Activated CD8-positive, alpha-beta T cell treated with anti-CD3 and anti-CD28 coated beads, Interleukin-2, amount 10 ng/mL, durations not matched to agents 7 days and 5 days (primary cell): ENCODE data around the gene BRWD1. TPM values are rescaled to one million over a fixed set of nuclear protein-coding genes. Genes with fewer than 3 reads are reported as not detected.

ENCODE experiments used
- ATAC-seq: fragments of 150-1000 bp; cut with Tn5 transposase; one replicate; pipeline ENCODE4 v1.10.0; 2021; ENCODE audit warnings: moderate library complexity
- CTCF ChIA-PET: fragments of 350-600 bp; sonication (Branson Sonifier 250); formaldehyde crosslinking; loops from one replicate; lab custom pipeline; 2021; ENCODE audit warnings: antibody characterized with exemption; lab: Charles Lee
- POLR2A ChIA-PET: fragments of 350-600 bp; sonication (Branson Sonifier 250); formaldehyde crosslinking; loops from one replicate; lab custom pipeline; 2021; ENCODE audit warnings: antibody characterized with exemption; lab: Charles Lee
- DNase-seq: peaks from one replicate; pipeline ENCODE4 v3.0.0-alpha.2; 2020
- H3K27ac Mint-ChIP-seq: one replicate; pipeline ENCODE4 v1.8.0; 2021; ENCODE audit warnings: mild to moderate bottlenecking, mixed read lengths
- H3K27me3 Mint-ChIP-seq: one replicate; pipeline ENCODE4 v1.8.0; 2021; ENCODE audit warnings: low read depth, mixed read lengths
- H3K36me3 Mint-ChIP-seq: one replicate; pipeline ENCODE4 v1.8.0; 2021; ENCODE audit warnings: low read depth, mixed read lengths
- H3K4me1 Mint-ChIP-seq: one replicate; pipeline ENCODE4 v1.8.0; 2021; ENCODE audit warnings: low read depth, mixed read lengths
- H3K4me3 Mint-ChIP-seq: one replicate; pipeline ENCODE4 v1.8.0; 2021; ENCODE audit warnings: mild to moderate bottlenecking, mixed read lengths
- H3K9me3 Mint-ChIP-seq: one replicate; pipeline ENCODE4 v1.8.0; 2022; ENCODE audit warnings: mixed read lengths; ENCODE audit not compliant: insufficient read depth
- total RNA-seq, 2 experiments: library from RNA; stranded (reverse); gene quantifications; one replicate each; pipeline ENCODE4 v1.2.3, GENCODE V29; 2021

The BRWD1 gene
- total RNA-seq, 2 experiments from 2014 or later = 31.9 to 36.0 TPM

DNA sequence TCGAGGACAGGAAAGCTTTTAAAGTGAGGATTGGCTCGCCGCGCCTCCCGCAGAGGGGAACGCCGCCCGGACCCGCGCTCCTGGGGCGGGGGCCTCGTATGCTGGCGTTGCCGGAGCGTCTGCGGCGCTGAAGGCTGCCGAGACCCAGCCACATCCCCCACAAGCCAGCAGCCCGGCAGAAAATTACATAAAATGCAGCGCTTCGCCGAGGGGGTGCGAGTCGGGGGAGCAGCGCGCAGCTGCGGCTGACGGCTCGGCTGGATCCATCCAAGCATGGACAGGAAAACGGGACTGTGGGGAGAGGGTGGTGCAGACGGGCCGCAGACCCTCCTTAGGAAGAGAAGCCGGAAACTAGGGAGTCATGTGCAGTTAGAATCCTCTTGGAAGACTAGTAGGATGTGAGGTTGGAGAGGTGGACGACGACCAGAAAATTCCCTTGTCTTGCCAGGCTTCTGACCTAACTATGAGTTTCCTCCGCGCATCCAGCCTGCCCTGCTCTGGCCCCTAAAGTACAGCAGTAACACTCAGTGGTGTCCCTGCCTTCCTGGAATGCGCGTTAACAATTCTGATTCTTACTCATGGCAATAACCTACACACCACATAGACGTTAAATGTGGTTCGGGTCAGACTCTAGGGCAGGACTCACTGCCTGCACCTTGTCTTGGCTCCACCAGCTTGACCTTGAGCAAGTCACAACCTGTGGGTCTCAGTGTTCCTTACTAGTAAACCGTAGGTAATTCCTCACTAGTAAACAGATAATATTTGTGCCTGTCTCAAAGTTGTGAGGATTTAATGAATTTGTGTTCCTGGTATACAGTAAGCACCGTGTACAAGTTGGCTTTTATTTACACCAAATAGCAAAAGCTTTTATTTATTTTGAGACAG lies 953 bp upstream of the BRWD1 start:
- Mint-ChIP-seq H3K4me1 (peaks cover 32% of the 10 kb centered on the region), H3K4me3 (peak overlapping the region; percentile 87), H3K27ac (peak overlapping the region; percentile 95), H3K9me3 (no peaks in the 10 kb centered on the region), H3K27me3 (peaks cover 8% of the 10 kb centered on the region), H3K36me3 (peaks cover 18% of the 10 kb centered on the region)
- DNase-seq (peak; percentile 56), ATAC-seq (peak; percentile 22)
- POLR2A ChIA-PET = interaction anchor here (0.7 to 4.6 kb wide), 12 partner anchors 14 to 131 kb away, joined by 3 to 77 read pairs (median 4); partner anchors contain the start of genes HMGN1 and PSMG1
- CTCF ChIA-PET = interaction anchor here (0.9 to 2.7 kb wide), 3 partner anchors 14 to 74 kb away, joined by 3 to 9 read pairs (median 4); partner anchors contain the start of gene HMGN1

DNA sequence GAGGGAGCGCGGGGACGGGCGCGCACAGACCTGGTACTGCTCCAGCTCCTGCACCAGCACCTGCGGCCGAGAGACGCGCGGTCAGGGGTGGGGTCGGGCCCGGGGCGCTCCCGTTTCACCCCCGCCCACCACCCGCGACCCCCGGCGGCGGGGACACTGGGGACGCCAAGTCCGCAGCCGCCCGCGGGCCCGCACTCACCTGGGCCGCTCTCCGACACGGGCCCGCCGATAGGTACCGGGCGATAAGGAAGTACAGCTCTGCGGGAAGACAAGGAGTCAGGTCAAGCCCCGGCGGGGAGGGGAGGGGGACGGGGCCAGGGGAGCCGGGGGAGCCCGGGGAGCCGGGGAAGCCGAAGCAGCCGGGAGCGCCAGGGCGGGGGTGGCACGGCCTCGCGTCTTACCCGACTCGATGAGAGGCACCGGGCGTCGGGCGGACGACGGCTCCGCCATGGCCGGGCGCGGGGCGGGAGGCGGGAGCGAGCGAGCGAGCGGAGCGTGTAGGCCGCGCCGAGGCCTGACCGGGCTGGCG lies 326 bp downstream of the BRWD1 start:
- H3K9me3 Mint-ChIP-seq = no peaks in the 10 kb centered on the region
- peaks cover 26% of the 10 kb centered on the region for H3K36me3 Mint-ChIP-seq
- H3K4me3 Mint-ChIP-seq = peak overlapping the region; percentile 87
- POLR2A ChIA-PET = interaction anchor here (1.1 to 4.6 kb wide), 8 partner anchors 12 to 129 kb away, joined by 3 to 77 read pairs (median 11); partner anchors contain the start of genes HMGN1 and PSMG1
- H3K27ac Mint-ChIP-seq = peak overlapping the region; percentile 95
- H3K4me1 Mint-ChIP-seq = peaks cover 34% of the 10 kb centered on the region
- peaks cover 5% of the 10 kb centered on the region for H3K27me3 Mint-ChIP-seq
- DNase-seq (peak; percentile 27), ATAC-seq (peak; percentile 23)
- CTCF ChIA-PET = interaction anchor here (1.2 to 2.7 kb wide), 2 partner anchors 12 to 36 kb away, joined by 3 to 9 read pairs; partner anchors contain the start of gene HMGN1

DNA sequence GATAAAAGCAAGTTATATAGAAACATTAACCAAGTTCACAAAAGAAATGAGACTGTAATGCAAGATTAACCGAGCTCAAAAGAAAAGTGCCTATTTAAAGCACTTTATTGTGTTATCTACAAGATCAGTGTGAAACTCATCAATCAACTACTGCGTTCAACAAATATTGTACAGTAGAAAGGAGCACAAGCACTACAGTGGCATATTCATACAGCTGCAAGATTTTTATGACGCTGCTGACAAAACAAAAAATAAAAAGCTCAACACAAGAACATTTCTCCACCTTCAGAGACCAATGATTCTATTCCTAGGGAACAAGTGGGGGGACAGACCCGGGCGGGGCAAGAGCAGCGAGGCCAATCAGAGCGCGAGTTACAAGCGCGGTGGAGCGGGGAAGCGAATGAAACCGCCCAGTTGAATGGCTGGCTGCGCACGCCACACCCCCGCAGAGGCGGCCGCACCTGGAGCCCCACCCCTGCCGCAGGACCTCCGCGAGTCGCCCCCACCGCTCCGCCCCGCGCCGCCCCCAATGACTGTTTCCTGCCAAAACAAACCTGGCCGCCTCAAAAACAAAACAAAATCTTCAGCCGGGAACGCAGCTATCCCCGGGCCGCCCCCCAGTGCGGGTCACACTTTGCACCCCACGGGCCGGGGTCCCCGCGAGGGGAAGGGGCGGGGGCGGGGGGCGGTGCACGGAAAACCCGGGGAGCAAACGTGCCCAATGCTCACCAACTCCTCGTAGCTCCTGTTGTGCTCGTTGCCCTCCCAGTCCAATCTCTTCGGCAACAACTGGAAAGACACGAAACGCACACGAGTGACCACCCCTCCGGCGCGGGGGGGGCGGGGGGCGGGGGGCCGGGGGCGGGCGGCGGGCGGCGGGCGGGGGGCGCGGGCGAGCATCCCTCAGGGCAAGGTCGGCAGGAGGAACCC lies 1.1 kb downstream of the BRWD1 start:
- H3K9me3 Mint-ChIP-seq = no peaks in the 10 kb centered on the region
- H3K36me3 Mint-ChIP-seq = peaks cover 29% of the 10 kb centered on the region
- H3K27ac Mint-ChIP-seq = peak overlapping the region; percentile 88
- peak overlapping the region; percentile 78 for H3K4me3 Mint-ChIP-seq
- H3K4me1 Mint-ChIP-seq = peaks cover 34% of the 10 kb centered on the region
- POLR2A ChIA-PET = interaction anchor here (0.8 to 4.6 kb wide), 9 partner anchors 11 to 129 kb away, joined by 3 to 77 read pairs (median 10); partner anchors contain the start of genes HMGN1 and PSMG1
- CTCF ChIA-PET = interaction anchor here (0.5 to 2.7 kb wide), 5 partner anchors 11 to 129 kb away, joined by 3 to 9 read pairs (median 3); partner anchors contain the start of gene HMGN1
- H3K27me3 Mint-ChIP-seq = peaks cover 5% of the 10 kb centered on the region
- ATAC-seq = peak; percentile 84
- DNase-seq = peak; percentile 95

DNA sequence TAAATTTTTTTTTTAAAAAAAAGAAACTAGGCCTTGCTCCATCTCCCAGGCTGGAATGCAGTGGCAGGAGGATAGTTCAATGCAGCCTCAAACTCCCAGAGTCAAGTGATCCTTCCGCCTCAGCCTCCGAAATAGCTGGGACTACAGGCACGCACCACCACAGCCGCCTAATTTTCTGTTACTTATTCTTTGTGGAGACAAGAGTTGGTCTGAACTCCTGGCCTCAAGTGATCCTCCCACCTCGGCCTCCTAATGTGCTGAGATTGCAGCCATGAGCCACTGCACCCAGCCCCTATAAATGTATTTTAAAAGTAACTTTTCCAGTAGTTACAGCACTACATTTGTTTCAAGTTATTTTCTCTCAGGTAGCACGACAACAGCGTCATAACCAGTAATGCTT lies 2.3 kb downstream of the BRWD1 start:
- Mint-ChIP-seq H3K36me3 (peaks cover 29% of the 10 kb centered on the region), H3K9me3 (no peaks in the 10 kb centered on the region), H3K4me1 (peaks cover 32% of the 10 kb centered on the region), H3K27ac (no peak overlapping the region), H3K4me3 (no peak overlapping the region), H3K27me3 (peaks cover 5% of the 10 kb centered on the region)
- no peak for ATAC-seq
- no peak for DNase-seq
- ChIA-PET POLR2A (interaction anchor here (2.4 to 4.6 kb wide), 4 partner anchors 10 to 127 kb away, joined by 10 to 77 read pairs (median 18); partner anchors contain the start of genes HMGN1 and PSMG1), CTCF (interaction anchor here (1.3 kb wide), 1 partner anchor 13 kb away, joined by 3 read pairs; no protein-coding TSS in a partner anchor)

DNA sequence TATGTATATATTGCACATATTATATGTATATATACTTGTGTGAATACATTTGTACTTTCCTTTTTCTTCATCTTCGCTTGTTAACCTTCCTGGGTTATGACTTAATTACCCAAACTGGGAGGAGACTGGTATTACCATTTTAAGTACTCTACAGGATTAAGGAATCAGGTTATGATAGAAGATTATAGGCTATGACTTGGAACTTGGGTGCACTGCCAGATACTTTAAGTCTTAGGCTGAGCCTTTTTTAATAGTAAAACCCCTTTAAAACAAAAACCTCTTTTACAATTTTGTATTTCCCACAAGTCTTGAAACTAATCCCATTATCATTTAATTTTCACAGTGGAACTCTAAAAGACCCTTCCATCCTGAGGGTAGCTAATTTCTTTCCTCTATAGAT lies 6.0 kb downstream of the BRWD1 start:
- Mint-ChIP-seq H3K4me1 (peaks cover 18% of the 10 kb centered on the region), H3K27ac (no peak overlapping the region), H3K36me3 (peaks cover 38% of the 10 kb centered on the region), H3K9me3 (no peaks in the 10 kb centered on the region), H3K27me3 (no peaks in the 10 kb centered on the region), H3K4me3 (no peak overlapping the region)
- no peak for ATAC-seq
- ChIA-PET CTCF (no interaction called here), POLR2A (no interaction called here)
- no peak for DNase-seq

DNA sequence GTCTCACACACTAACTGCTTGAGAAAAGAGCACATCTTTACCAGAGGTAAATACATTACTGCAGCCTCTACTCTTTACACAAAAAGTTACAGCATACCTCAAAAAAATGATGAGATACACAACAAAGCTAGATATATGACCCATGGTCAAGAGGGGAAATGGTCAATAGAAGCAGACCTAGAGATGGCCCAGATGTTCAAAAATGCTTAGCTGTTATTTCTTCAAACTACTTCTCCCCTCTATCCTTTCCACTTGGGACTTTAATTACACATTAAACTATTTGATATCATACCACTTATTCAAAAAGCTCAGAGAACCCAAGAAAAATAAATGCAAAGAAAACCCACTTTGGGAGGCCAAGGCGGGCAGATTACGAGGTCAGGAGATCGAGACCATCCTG lies 12.8 kb downstream of the BRWD1 start:
- Mint-ChIP-seq H3K4me1 (peaks cover 14% of the 10 kb centered on the region), H3K36me3 (peaks cover 52% of the 10 kb centered on the region), H3K4me3 (no peak overlapping the region), H3K27me3 (no peaks in the 10 kb centered on the region), H3K27ac (no peak overlapping the region), H3K9me3 (peaks cover 12% of the 10 kb centered on the region)
- ATAC-seq (no peak), DNase-seq (no peak)
- POLR2A ChIA-PET = interaction anchor here (2.2 kb wide), 1 partner anchor 12 kb away, joined by 12 read pairs; the partner anchor contains the start of gene BRWD1
- CTCF ChIA-PET = interaction anchor here (1.0 to 1.3 kb wide), 3 partner anchors 12 to 15 kb away, joined by 3 to 4 read pairs (median 3); no protein-coding TSS in a partner anchor

DNA sequence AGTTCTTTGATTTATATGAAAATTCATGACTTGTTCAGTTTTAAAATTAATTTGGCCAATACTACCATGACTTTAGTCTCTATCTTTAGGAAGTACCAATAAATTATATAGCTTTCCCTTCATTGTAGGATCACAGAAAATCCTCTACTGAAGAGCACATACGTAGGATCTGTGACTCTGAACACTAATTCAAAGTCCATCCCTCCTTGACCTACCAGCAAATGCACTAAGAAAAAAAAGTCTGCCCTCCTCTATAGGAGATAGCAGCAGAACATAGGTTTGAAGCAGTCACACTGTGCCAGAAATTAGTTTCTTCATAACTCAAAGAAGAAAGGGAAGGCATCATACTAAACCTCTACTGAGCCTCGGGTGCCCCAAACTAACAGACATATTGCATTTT lies 16.5 kb downstream of the BRWD1 start:
- H3K4me3 Mint-ChIP-seq = no peak overlapping the region
- DNase-seq (no peak), ATAC-seq (no peak)
- CTCF ChIA-PET = interaction anchor here (0.5 to 0.8 kb wide), 2 partner anchors 13 to 97 kb away, joined by 3 to 4 read pairs; no protein-coding TSS in a partner anchor
- H3K27me3 Mint-ChIP-seq = no peaks in the 10 kb centered on the region
- H3K4me1 Mint-ChIP-seq = peaks cover 14% of the 10 kb centered on the region
- H3K27ac Mint-ChIP-seq = no peak overlapping the region
- H3K9me3 Mint-ChIP-seq = peaks cover 12% of the 10 kb centered on the region
- peaks cover 67% of the 10 kb centered on the region for H3K36me3 Mint-ChIP-seq
- POLR2A ChIA-PET = no interaction called here

DNA sequence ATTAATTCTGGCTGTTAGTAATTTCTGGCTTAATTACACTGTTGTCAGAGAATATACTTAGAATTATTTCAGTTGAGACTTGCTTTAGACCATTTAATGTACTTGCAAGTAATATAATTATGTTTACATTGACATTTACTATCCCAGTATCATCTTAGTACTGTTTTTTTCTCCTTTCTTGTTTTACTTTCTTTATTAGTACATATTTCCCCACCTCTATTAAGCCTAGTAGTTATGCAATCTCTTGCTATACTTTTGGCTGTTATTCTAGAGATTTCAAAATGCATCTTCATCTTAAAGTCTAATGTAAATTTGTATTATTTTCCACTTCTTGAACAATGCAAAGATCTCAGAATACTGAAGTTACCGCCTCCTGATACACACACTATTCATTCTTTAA lies 24.4 kb downstream of the BRWD1 start:
- CTCF ChIA-PET = no interaction called here
- Mint-ChIP-seq H3K4me3 (no peak overlapping the region), H3K4me1 (no peaks in the 10 kb centered on the region), H3K9me3 (peaks cover 4% of the 10 kb centered on the region), H3K27ac (no peak overlapping the region), H3K36me3 (peaks cover 66% of the 10 kb centered on the region), H3K27me3 (no peaks in the 10 kb centered on the region)
- POLR2A ChIA-PET = no interaction called here
- ATAC-seq (no peak), DNase-seq (no peak)

DNA sequence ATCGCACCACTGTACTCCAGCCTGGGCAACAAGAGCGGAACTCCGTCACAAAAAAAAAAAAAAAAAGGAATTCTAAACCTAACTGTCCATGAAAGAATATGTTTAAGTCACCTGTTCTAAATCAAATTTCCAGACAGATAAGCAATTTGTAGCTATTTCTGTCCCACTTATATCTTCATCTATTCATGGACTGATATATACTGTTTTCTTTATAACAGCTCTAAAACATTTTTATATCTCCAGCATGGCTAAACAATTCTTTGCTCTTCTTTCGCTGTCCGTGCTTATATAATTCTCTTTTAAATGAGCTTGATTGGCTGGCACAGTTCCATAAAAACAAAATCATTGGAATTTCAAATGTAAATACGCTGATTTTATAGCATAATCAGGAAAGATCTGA lies 30.5 kb downstream of the BRWD1 start:
- Mint-ChIP-seq H3K4me1 (no peaks in the 10 kb centered on the region), H3K27ac (no peak overlapping the region), H3K36me3 (peaks cover 31% of the 10 kb centered on the region), H3K9me3 (no peaks in the 10 kb centered on the region), H3K27me3 (no peaks in the 10 kb centered on the region), H3K4me3 (no peak overlapping the region)
- CTCF ChIA-PET = no interaction called here
- ATAC-seq = no peak
- POLR2A ChIA-PET = no interaction called here
- no peak for DNase-seq

DNA sequence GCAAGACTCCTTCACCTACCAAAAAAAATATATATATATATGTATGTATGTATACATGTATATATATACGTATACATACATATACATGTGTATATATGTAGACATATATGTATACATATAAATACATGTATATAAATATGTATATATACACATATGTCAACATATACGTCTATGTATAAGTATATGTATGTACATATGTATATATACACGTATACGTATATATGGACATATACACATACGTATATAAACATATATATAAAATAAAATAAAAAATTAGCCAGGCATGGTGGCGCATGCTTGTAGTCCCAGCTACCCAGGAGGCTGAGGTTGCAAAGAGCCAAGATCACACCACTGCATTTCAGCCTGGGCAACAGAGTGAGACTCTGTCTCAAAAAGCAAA lies 31.6 kb downstream of the BRWD1 start:
- POLR2A ChIA-PET = no interaction called here
- no peak for ATAC-seq
- CTCF ChIA-PET = no interaction called here
- Mint-ChIP-seq H3K36me3 (peaks cover 25% of the 10 kb centered on the region), H3K9me3 (no peaks in the 10 kb centered on the region), H3K27ac (no peak overlapping the region), H3K4me3 (no peak overlapping the region), H3K4me1 (no peaks in the 10 kb centered on the region), H3K27me3 (no peaks in the 10 kb centered on the region)
- DNase-seq = no peak

DNA sequence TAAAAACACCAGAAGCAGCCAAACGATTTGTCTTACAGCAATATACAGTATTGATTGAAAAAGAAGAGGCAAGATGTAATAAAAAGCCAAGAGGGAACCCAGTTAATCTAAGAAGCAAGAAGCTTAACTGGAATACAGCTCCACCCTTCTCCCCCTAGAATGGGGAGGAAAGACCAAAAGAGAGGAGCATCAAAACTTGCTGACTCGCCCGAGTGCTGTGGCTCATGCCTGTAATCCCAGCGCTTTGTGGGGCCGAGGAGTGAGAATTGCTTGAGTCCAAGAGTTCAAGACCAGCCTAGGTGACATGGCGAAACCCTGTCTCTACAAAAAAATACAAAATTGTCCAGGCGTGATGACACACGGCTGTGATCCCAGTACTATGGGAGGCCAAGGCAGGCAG lies 32.2 kb downstream of the BRWD1 start:
- H3K4me1 Mint-ChIP-seq = no peaks in the 10 kb centered on the region
- CTCF ChIA-PET = no interaction called here
- H3K36me3 Mint-ChIP-seq = peaks cover 25% of the 10 kb centered on the region

More for the DNA sequence above, 32.2 kb downstream of the BRWD1 start:
- POLR2A ChIA-PET = no interaction called here
- no peaks in the 10 kb centered on the region for H3K27me3 Mint-ChIP-seq
- H3K27ac Mint-ChIP-seq = no peak overlapping the region
- no peaks in the 10 kb centered on the region for H3K9me3 Mint-ChIP-seq
- DNase-seq = no peak
- H3K4me3 Mint-ChIP-seq = no peak overlapping the region
- ATAC-seq = no peak
